Neutrophil (primary cell): ENCODE results near the gene TMEM114.

Experiments used
- H3K27ac ChIP-seq: fragments of 200-600 bp; sonication (generic); 2 replicates; pipeline ENCODE4 v1.5.1; 2016; ENCODE audit warnings: mild to moderate bottlenecking, moderate library complexity
- H3K27me3 ChIP-seq: fragments of 200-600 bp; sonication (generic); 2 replicates; pipeline ENCODE4 v1.6.0; 2016; ENCODE audit warnings: mild to moderate bottlenecking
- H3K36me3 ChIP-seq: fragments of 200-600 bp; sonication (generic); 2 replicates; pipeline ENCODE4 v1.5.1; 2017
- H3K4me1 ChIP-seq, 2 experiments: fragments of 200-600 bp in 1 of 2; sonication (generic) in 1 of 2; 1 replicate in 1 of 2; 2 replicates in 1 of 2; pipeline versions ENCODE4 v1.5.1 to v1.6.1; 2013 to 2016; ENCODE audit warnings: low read depth in 1 of 2, low read length in 1 of 2, mild to moderate bottlenecking in 1 of 2, moderate library complexity in 1 of 2; ENCODE audit not compliant: control insufficient read depth in 1 of 2, insufficient read depth in 1 of 2
- H3K4me3 ChIP-seq, 2 experiments: fragments of 200-600 bp in 1 of 2; sonication (generic) in 1 of 2; 1 replicate in 1 of 2; 2 replicates in 1 of 2; pipeline ENCODE4 v1.5.1; 2013 to 2016; ENCODE audit warnings: low read depth in 1 of 2, low read length in 1 of 2, mild to moderate bottlenecking in 1 of 2, moderate library complexity in 1 of 2
- H3K9me3 ChIP-seq: fragments of 200-600 bp; sonication (generic); 2 replicates; pipeline ENCODE4 v1.5.1; 2016
- TF ChIP-seq, protein P1 (sequence below): fragments of 200-600 bp; sonication (generic); IDR thresholded peaks from 2 replicates; pipeline ENCODE4 v1.5.1; 2016; ENCODE audit warnings: antibody characterized with exemption

TMEM114 gene

DNA sequence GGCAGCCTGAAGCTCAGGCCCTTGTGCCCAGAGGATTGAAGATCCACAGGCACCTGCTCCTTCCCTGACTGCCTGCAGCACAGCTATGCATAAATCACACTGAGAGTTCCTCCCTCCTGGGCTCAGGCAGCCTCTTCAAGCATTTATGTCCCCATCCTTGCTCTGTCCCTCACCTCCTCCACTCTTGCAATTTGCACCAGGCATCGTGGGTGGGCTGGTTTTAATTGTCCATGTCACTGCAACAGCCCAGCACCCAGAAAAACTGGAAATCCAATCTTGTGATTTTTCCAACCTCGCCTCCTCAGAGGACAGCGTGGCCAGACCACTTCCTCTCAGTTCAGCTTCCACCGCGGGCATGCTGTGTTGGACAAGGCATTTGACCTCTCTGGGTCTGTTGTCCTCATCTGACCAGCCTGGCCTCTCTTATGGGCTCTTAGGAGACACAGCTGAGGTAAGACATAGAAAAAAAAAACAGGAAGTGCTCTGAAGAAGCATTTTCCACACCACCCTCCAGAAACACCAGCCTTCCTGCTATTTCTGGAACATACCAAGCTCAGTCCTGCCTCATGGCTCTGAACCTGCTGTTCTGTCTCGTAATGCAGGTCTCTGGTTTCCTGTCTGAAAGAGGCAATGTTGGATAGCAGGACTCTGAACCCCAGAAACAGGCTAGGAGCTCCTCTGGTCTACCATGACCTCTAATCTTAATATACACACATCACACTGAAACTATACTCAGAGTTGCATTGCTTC lies 8.3 kb downstream of the TMEM114 start:
- H3K9me3 ChIP-seq: no peaks in the 10 kb centered on the region
- H3K27me3 ChIP-seq: peaks cover 29% of the 10 kb centered on the region
- TF ChIP-seq, protein P1, sequence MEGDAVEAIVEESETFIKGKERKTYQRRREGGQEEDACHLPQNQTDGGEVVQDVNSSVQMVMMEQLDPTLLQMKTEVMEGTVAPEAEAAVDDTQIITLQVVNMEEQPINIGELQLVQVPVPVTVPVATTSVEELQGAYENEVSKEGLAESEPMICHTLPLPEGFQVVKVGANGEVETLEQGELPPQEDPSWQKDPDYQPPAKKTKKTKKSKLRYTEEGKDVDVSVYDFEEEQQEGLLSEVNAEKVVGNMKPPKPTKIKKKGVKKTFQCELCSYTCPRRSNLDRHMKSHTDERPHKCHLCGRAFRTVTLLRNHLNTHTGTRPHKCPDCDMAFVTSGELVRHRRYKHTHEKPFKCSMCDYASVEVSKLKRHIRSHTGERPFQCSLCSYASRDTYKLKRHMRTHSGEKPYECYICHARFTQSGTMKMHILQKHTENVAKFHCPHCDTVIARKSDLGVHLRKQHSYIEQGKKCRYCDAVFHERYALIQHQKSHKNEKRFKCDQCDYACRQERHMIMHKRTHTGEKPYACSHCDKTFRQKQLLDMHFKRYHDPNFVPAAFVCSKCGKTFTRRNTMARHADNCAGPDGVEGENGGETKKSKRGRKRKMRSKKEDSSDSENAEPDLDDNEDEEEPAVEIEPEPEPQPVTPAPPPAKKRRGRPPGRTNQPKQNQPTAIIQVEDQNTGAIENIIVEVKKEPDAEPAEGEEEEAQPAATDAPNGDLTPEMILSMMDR: no peak
- no peak overlapping the region for H3K4me3 ChIP-seq
- H3K27ac ChIP-seq: no peak overlapping the region
- H3K36me3 ChIP-seq: no peaks in the 10 kb centered on the region
- H3K4me1 ChIP-seq: no peaks in the 10 kb centered on the region

GRCh38 chr16:8579559-8579958 lies 10.8 kb downstream of the TMEM114 start:
- TF ChIP-seq, protein P1: no peak
- Histone ChIP-seq H3K27me3 (peaks cover 18% of the 10 kb centered on the region), H3K27ac (no peak overlapping the region), H3K4me3 (no peak overlapping the region), H3K9me3 (no peaks in the 10 kb centered on the region), H3K4me1 (no peaks in the 10 kb centered on the region), H3K36me3 (no peaks in the 10 kb centered on the region)

DNA sequence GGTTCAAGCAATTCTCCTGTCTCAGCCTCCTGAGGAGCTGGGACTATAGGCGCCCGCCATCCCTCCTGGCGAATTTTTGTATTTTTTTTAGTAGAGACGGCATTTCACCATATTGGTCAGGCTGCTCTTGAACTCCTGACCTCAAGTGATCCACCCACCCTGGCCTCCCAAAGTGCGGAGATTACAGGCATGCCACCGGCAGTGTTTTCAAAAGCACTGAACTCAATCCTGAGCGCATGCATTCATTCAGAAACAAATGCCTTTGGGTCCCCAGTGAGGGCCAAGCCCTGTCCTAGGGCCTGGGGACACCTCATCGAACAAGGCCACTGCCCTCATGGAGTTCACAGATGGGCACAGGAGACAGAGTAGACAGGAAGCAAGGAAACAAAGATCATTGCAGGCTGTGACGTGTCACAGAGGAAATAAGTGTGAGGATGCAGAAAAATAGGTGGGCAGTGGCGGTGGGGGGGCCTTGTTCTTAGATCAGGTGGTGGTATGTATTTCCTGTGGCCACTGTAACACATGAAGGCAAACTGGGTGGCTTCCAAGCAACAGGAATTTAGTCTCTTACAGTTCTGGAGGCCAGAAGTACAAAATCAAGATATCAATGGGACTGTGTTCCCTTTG lies 12.5 kb downstream of the TMEM114 start:
- Histone ChIP-seq H3K4me3 (no peak overlapping the region), H3K27me3 (peaks cover 23% of the 10 kb centered on the region), H3K4me1 (no peaks in the 10 kb centered on the region), H3K27ac (no peak overlapping the region), H3K36me3 (no peaks in the 10 kb centered on the region), H3K9me3 (no peaks in the 10 kb centered on the region)
- TF ChIP-seq, protein P1: no peak

DNA sequence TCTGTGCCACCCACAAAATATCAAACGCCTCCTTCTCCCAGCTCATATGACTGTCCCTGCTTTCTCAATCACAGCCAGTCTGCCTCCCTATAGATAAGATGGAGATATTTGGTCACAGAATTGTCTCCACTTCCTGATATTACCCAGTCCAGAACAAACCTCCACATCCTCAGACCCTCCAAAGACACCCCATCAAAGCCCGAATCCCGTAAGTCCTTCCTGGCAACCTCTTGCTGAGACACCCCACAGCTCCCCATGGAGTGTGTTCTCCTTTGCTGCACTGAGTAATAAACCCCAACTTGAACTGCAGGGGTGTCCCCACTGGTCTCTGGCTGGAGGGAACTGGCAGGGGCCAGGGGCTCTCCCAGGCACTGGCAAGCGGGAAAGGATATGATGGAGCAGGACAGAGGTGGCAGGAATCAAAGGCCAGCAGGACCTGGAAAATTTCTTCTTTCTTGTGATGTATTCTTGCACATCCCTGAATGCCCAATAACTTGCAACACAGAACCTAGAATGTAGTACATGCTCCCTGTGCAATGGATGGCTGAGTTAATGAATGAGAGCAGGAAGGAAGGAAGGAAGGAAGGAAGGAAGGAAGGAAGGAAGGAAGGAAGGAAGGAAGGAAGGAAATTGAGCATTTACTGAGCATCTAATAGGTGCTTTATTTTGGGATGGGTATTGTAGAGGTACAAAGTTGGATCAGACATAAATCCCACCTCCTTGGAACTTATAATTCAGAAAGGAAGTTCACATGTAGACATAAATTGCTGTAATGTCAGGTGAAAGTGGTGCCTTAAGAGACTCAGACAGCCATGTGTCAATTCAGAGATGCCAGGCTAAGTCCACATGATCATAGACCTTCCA lies 13.9 kb downstream of the TMEM114 start:
- H3K4me1 ChIP-seq: no peaks in the 10 kb centered on the region
- H3K36me3 ChIP-seq: no peaks in the 10 kb centered on the region
- TF ChIP-seq, protein P1: no peak
- H3K9me3 ChIP-seq: no peaks in the 10 kb centered on the region
- H3K27ac ChIP-seq: no peak overlapping the region
- H3K27me3 ChIP-seq: peaks cover 37% of the 10 kb centered on the region
- no peak overlapping the region for H3K4me3 ChIP-seq

DNA sequence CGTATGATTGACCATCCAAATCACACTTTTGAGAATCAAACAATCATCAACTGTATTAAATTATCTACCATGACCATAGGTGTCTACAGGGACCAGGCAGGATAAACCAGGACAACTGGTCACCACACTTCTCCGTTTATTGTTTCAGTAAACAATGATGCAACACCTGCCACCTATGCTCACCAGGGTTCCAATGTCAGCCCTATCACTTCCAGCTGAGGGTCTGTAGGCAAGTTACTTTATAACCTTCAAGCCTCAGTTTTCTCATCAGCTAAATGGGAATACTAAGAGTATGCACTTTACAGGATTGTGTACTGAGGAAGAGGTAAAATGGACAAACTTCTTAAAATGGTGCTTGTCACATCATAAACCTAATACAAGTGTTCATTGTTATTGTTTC lies 14.9 kb downstream of the TMEM114 start:
- H3K36me3 ChIP-seq: no peaks in the 10 kb centered on the region
- H3K4me1 ChIP-seq: no peaks in the 10 kb centered on the region
- peaks cover 46% of the 10 kb centered on the region for H3K27me3 ChIP-seq
- H3K27ac ChIP-seq: no peak overlapping the region
- no peak overlapping the region for H3K4me3 ChIP-seq
- no peaks in the 10 kb centered on the region for H3K9me3 ChIP-seq
- TF ChIP-seq, protein P1: no peak
